Keratinocyte (primary cell): ENCODE data around the gene SLC22A1. TPM values are rescaled to one million over a fixed set of nuclear protein-coding genes. Genes with fewer than 3 reads are reported as not detected.

Experiments used
- DNase-seq: peaks from one replicate; pipeline ENCODE4 v3.0.0-alpha.2; 2011; ENCODE audit warnings: low read depth, missing footprints, low spot score
- FAIRE-seq: peaks from 2 replicates; lab custom pipeline; 2011; peaks lifted over from hg19 to GRCh38; lab: Jason Lieb, UNC
- H2AFZ ChIP-seq: 2 replicates; pipeline ENCODE4 v1.6.0; 2012; ENCODE audit warnings: low read length, control low read depth, inconsistent platforms; ENCODE audit not compliant: control insufficient read depth
- H3K27ac ChIP-seq: 2 replicates; pipeline ENCODE4 v1.5.1; 2011; ENCODE audit warnings: low read length; ENCODE audit not compliant: control insufficient read depth, insufficient read depth
- H3K27me3 ChIP-seq: 3 replicates; pipeline ENCODE4 v1.6.0; 2011; ENCODE audit warnings: low read length; ENCODE audit not compliant: control insufficient read depth, insufficient read depth; ENCODE audit errors: extremely low read depth
- H3K36me3 ChIP-seq, 2 experiments: 2 replicates in 1 of 2; 3 replicates in 1 of 2; pipeline ENCODE4 v1.5.1; 2011; ENCODE audit warnings: low read length in 2 of 2, mild to moderate bottlenecking in 1 of 2; ENCODE audit not compliant: control insufficient read depth in 2 of 2, insufficient read depth in 2 of 2; ENCODE audit errors: extremely low read depth in 1 of 2
- H3K4me1 ChIP-seq: 3 replicates; pipeline ENCODE4 v1.5.1; 2011; ENCODE audit warnings: low read length; ENCODE audit not compliant: control insufficient read depth, insufficient read depth; ENCODE audit errors: extremely low read depth
- H3K4me2 ChIP-seq: 3 replicates; pipeline ENCODE4 v1.6.0; 2011; ENCODE audit warnings: low read depth, low read length; ENCODE audit not compliant: control insufficient read depth, insufficient read depth; ENCODE audit errors: extremely low read depth
- H3K4me3 ChIP-seq, 3 experiments: fragments of 200-600 bp in 1 of 3; sonication (generic) in 1 of 3; 2 replicates in 2 of 3; 3 replicates in 1 of 3; pipeline ENCODE4 v1.5.1; 2011 to 2016; ENCODE audit warnings: low read length in 3 of 3, mild to moderate bottlenecking in 3 of 3, control low read depth in 2 of 3, inconsistent platforms in 1 of 3, low read depth in 1 of 3, mixed read lengths in 1 of 3, mixed run types in 1 of 3, moderate library complexity in 1 of 3; ENCODE audit not compliant: control insufficient read depth in 2 of 3, insufficient read depth in 2 of 3; ENCODE audit errors: extremely low read depth in 1 of 3
- H3K79me2 ChIP-seq: 2 replicates; pipeline ENCODE4 v1.6.0; 2012; ENCODE audit warnings: low read length; ENCODE audit not compliant: control insufficient read depth, insufficient read depth
- H3K9ac ChIP-seq: 3 replicates; pipeline ENCODE4 v1.6.0; 2011; ENCODE audit warnings: low read length; ENCODE audit not compliant: control insufficient read depth, insufficient read depth; ENCODE audit errors: extremely low read depth
- H3K9me1 ChIP-seq: 3 replicates; pipeline ENCODE4 v1.6.0; 2011; ENCODE audit warnings: low read length; ENCODE audit not compliant: control insufficient read depth, insufficient read depth; ENCODE audit errors: extremely low read depth
- H3K9me3 ChIP-seq: 2 replicates; pipeline ENCODE4 v1.5.1; 2012; ENCODE audit warnings: low read depth, low read length; ENCODE audit not compliant: control insufficient read depth
- H4K20me1 ChIP-seq: 3 replicates; pipeline ENCODE4 v1.6.0; 2011; ENCODE audit warnings: low read length; ENCODE audit not compliant: control insufficient read depth, insufficient read depth; ENCODE audit errors: extremely low read depth
- EZH2 ChIP-seq: IDR thresholded peaks from one replicate; pipeline ENCODE4 v1.6.1; 2012; ENCODE audit warnings: inconsistent platforms, mild to moderate bottlenecking, low read length, moderate library complexity
- dilution Hi-C: fragments of 300-500 bp; cut with MboI; formaldehyde crosslinking; loops from one replicate; pipeline ENCODE4 v1.7.0; 2020; ENCODE audit warnings: low sequenced_read_pairs; ENCODE audit not compliant: extremely low pct_ligation_motif_present
- polyA plus RNA-seq, 5 experiments: library from polyadenylated mRNA; depleted of rRNA in 3 of 5; stranded (reverse) in 3 of 5; stranded (forward) in 1 of 5; unstranded in 1 of 5; fragments of >200 nt; gene quantifications; 1 replicate in 1 of 5; 2 replicates in 3 of 5; 3 replicates in 1 of 5; pipeline versions ENCODE4 v1.2.1 to v1.2.3, GENCODE V29; 2011 to 2012; ENCODE audit warnings: missing spikeins in 2 of 5, low read depth in 1 of 5, low replicate concordance in 1 of 5
- TF ChIP-seq, protein P1 (sequence below), 3 experiments: IDR thresholded peaks in 1 of 3; conservative IDR thresholded peaks in 1 of 3; optimal IDR thresholded peaks in 1 of 3; 2 replicates in 2 of 3; 3 replicates in 1 of 3; pipeline versions ENCODE3 to v1.5.1; 2011; ENCODE audit warnings: low read length in 3 of 3, mild to moderate bottlenecking in 3 of 3, moderate library complexity in 2 of 3, control low read depth in 1 of 3, inconsistent platforms in 1 of 3; ENCODE audit not compliant: insufficient read depth in 2 of 3; ENCODE audit errors: extremely low read depth in 1 of 3

The SLC22A1 gene
- polyA plus RNA-seq, 1 donor (not counting 4 experiments of a cell fraction or from before 2014, with no cell fraction given) = 0.76 TPM

DNA sequence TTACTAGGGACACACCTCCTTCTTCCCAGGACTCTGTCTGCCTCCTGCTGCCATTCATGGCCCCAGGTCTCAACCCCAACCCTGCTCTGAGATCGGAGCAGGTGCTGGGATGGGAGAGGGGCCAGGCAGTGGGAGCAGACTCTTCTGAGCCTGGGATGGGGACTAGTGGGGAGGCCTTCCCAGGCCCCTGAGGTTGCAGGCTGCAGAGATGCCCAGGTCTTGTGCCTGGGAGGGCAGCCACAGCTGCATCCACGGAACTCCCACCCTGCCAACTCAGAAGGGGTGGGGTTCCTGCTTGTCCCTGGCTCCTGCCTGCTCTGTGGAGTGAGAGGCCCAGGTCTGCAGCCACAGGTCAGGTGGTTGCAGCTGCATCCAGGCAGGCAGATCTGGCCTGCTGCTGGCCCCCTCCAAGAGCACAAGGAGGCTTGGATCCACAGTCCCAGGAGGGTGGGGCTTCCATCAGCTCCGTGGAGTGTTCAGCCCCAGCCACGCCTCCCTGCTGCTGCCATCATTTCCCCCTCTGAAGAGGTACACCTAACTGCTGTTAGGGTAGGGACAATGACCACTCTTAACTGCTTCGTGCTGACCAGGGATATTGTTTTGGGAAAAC is 2.9 kb upstream of the SLC22A1 start:
- H3K27ac ChIP-seq = no peak overlapping the region
- no peaks in the 10 kb centered on the region for H4K20me1 ChIP-seq
- no peak for DNase-seq
- H3K9me3 ChIP-seq = no peaks in the 10 kb centered on the region
- H2AFZ ChIP-seq = no peak overlapping the region
- no peak overlapping the region for H3K4me2 ChIP-seq
- no peaks in the 10 kb centered on the region for H3K9me1 ChIP-seq
- H3K36me3 ChIP-seq = peaks cover 0 to 13% of the 10 kb centered on the region in 2 experiments
- H3K4me1 ChIP-seq = no peaks in the 10 kb centered on the region
- TF ChIP-seq, protein P1, sequence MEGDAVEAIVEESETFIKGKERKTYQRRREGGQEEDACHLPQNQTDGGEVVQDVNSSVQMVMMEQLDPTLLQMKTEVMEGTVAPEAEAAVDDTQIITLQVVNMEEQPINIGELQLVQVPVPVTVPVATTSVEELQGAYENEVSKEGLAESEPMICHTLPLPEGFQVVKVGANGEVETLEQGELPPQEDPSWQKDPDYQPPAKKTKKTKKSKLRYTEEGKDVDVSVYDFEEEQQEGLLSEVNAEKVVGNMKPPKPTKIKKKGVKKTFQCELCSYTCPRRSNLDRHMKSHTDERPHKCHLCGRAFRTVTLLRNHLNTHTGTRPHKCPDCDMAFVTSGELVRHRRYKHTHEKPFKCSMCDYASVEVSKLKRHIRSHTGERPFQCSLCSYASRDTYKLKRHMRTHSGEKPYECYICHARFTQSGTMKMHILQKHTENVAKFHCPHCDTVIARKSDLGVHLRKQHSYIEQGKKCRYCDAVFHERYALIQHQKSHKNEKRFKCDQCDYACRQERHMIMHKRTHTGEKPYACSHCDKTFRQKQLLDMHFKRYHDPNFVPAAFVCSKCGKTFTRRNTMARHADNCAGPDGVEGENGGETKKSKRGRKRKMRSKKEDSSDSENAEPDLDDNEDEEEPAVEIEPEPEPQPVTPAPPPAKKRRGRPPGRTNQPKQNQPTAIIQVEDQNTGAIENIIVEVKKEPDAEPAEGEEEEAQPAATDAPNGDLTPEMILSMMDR (optimal IDR thresholded peaks at IDR 0.05 in 1 of 3, IDR thresholded peaks at IDR 0.05 in 1 of 3, conservative IDR thresholded peaks at IDR 0.05 in 1 of 3; ENCODE audit: extremely low read depth in 1 of 3, insufficient read depth in 2 of 3, low read length in 3 of 3) = no peak
- H3K4me3 ChIP-seq = no peak overlapping the region
- H3K27me3 ChIP-seq = no peaks in the 10 kb centered on the region
- H3K79me2 ChIP-seq = no peaks in the 10 kb centered on the region
- dilution Hi-C loops = no loop called here
- FAIRE-seq = no peak
- no peak overlapping the region for H3K9ac ChIP-seq

DNA sequence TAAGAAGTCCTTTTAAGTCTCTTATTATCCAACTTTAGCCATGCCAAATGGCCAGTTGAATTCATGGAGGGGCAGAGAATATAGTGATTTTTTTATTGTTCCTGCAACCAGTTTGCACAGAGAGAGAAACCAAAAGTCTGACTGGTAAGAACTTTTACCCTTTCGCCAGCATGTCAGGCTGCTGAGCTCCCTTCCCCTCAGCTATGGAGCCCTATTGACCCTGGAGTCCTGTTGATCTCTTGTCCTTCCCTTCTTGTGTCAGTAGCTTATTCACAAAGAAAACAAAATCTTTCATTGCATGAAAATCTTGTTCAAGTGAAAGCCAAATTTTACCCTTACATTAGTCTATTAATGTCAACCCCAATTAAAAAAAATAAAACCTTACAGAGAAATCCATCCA is 1.5 kb upstream of the SLC22A1 start:
- FAIRE-seq (no peak), DNase-seq (no peak)
- Histone ChIP-seq H3K9me3 (no peaks in the 10 kb centered on the region), H3K27me3 (no peaks in the 10 kb centered on the region), H3K4me3 (no peak overlapping the region), H3K4me1 (no peaks in the 10 kb centered on the region), H3K79me2 (no peaks in the 10 kb centered on the region), H3K36me3 (peaks cover 0 to 16% of the 10 kb centered on the region in 2 experiments), H3K4me2 (no peak overlapping the region), H3K9ac (no peak overlapping the region), H3K9me1 (no peaks in the 10 kb centered on the region), H3K27ac (no peak overlapping the region), H4K20me1 (no peaks in the 10 kb centered on the region), H2AFZ (no peak overlapping the region)
- dilution Hi-C loops = no loop called here
- TF ChIP-seq, protein P1 (optimal IDR thresholded peaks at IDR 0.05 in 1 of 3, IDR thresholded peaks at IDR 0.05 in 1 of 3, conservative IDR thresholded peaks at IDR 0.05 in 1 of 3; ENCODE audit: extremely low read depth in 1 of 3, insufficient read depth in 2 of 3, low read length in 3 of 3) = no peak
- no peak for TF ChIP-seq EZH2
